GM21576 (cell line): Measurements from ENCODE around the gene SERPINA3.

ENCODE experiments used
- ATAC-seq: cut with Tn5 transposase; IDR thresholded peaks from one replicate; pipeline ENCODE4 v1.9.1; 2021; ENCODE audit warnings: mild to moderate bottlenecking, moderate library complexity; ENCODE audit not compliant: unreplicated experiment

SERPINA3 gene

DNA sequence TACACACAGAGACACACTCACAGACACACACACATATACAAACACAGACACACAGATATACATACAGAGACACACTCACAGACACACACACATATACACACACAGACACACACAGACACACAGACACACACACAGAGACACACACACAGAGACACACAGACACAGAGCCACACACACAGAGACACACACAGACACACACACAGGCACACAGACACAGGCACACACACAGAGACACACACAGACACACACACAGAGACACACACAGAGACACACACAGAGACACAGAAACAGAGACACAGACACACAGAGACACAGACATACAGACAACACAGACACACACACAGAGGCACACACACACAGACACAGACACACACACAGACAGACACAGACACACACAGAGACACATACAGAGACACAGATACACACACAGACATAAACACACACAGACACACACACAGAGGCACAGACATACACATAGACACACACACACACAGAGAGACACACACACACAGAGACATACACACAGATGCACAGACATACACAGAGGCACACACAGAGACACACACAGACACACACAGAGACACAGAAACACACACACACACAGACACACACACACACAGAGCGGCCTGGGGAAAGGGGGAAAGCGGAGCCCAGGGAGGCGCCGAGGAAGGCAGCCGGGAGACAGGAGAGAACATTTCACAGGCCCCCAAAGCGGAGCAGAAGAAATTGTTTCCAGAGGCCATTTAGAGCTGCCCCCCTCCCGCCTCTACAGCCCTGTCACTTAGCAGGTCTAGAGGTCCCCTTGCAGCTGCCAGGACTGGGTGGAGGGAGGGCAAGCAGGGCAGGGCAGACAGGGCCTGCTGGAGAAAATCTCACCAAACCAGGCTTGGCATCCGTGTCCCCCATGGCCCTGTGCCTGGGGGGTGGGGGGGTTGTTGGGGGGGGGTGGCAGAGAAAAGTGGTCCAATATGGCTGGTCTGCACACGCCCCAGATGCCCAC, 38.9 kb downstream of the SERPINA3 start:
- ATAC-seq: no peak

DNA sequence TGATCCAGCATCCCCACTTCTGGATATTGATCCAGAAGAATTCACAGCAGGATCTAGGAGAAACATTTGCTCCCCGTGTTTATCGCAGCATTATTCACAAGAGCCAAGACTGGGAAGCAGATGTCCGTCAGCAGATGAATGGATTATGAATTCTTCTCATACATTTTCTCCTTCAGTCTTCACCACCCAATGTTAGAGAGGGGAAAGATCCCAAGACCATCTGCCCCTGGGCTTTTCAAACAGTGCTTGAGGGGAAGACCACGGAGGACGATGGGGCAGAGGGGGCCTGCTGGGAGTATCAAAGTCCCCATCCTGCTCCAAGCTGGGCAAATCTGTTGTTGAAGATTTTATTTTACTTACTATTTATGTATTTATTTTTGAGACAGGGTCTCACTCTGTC, 41.1 kb downstream of the SERPINA3 start:
- no peak for ATAC-seq

DNA sequence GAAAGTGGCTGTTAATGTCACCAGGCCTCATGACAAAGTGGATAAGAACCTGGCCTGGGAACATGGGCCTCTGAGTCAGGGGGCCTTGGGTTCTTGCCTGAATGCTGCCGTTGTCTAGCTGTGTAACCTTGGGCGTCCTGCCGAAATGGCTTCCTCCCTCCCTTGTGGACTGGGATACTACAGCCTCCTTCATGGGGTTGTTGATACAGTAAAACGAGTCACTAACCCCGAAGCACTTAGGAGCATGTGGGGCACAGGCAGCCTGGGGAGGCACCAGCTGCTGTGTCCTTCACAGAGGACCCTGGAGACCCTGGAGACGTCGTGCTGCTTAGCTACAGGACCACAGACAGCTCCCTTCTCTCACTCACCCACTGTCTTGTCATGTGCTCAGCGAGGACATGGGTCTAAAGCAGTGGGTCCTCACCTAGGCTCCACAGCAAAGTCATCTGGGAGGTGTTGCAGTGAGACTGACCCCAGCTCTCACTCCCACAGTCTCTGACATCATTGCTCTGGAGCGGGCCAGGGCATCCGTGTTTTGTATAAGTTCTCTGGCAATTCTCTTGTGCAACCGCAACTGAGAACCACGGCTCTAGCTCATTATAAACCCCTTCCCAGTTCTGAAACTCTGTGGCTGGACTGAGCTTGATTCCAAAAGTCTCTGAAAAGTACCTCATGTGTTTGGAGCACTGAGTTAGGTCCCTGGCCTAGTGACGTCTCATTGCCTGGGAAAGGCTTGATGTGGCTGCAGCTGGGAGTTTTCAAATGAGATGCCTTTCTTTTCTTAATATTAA, 42.1 kb downstream of the SERPINA3 start:
- ATAC-seq: no peak

GRCh38 chr14:94655169-94655710, 43.0 kb downstream of the SERPINA3 start:
- no peak for ATAC-seq

DNA sequence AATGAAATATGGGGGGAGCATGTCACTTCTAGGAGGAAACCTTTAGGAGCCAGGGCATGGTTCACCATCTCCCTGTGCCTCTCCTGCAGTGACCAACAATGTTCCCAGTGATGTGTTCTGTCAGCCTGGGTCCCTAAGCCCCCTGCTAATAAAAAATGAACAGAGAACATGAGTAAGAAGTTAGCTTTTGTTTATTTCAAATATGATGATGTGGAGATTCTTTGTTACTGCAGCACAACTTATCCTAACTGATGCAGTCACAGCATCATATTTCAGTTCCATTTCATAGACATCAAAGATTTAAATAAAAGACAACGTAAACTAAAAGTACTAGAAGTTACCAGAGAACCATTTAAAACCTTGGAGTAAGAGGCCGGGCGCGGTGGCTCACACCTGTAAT, 43.9 kb downstream of the SERPINA3 start:
- no peak for ATAC-seq

- no peak for ATAC-seq
Measured at GRCh38 chr14:94659256-94659655, 47.1 kb downstream of the SERPINA3 start.

- no peak for ATAC-seq
Measured at GRCh38 chr14:94659901-94660300, 47.7 kb downstream of the SERPINA3 start.

- no peak for ATAC-seq
Measured at GRCh38 chr14:94660306-94660946, 48.2 kb downstream of the SERPINA3 start.

DNA sequence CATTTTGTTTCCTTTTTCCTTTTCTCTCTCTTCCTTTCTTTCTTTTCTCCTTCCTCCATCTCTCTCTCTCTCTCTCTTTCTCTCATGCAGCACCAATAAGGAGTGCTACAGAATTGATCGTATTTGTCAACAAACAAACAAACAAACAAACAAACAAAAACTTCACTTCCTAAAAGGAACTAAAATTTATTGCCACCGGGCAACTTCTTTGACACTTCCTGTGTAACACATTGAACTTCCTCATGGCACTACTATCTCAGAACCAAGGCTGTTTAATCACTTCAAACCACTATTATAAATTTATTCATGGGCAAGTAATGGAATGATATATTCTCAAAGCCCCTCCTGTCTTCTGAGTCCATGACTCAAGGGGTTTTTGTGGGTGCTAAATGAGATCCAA, 51.3 kb downstream of the SERPINA3 start:
- ATAC-seq: no peak

- ATAC-seq: no peak
Measured at GRCh38 chr14:94663965-94664704, 51.9 kb downstream of the SERPINA3 start.

- ATAC-seq: no peak
Measured at GRCh38 chr14:94665121-94665520, 52.9 kb downstream of the SERPINA3 start.

GRCh38 chr14:94665544-94665943, 53.4 kb downstream of the SERPINA3 start:
- ATAC-seq: no peak

DNA sequence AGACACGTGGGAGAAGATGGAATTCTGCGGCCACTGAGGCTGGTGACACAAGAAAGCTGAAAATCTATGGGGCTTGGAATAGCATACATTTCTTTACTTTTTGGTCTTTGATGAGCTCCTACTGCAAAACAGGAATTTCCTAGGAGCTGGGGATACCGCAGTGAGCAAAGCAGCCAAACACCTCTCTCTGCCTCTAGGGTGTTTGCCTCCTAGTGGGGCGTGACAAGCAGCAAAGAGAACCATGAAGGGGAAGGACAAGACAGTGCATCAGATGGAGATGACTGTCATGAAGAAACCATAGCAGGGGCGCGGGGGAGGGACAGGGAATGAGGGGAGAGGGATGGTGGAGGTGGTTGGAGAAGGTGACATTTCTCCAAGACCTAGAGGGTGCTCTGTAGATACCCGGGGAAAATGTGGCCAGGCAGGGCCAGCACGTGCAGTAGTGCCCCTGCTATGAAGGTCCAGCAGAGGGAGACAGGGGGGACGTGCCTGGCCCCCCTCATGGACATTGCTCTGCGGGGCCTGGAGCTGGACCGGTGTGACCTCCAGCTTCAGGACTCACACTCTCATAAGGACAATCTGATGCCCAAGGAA, 58.6 kb downstream of the SERPINA3 start:
- no peak for ATAC-seq

- ATAC-seq: no peak
Measured at GRCh38 chr14:94671870-94672444, 59.8 kb downstream of the SERPINA3 start.

DNA sequence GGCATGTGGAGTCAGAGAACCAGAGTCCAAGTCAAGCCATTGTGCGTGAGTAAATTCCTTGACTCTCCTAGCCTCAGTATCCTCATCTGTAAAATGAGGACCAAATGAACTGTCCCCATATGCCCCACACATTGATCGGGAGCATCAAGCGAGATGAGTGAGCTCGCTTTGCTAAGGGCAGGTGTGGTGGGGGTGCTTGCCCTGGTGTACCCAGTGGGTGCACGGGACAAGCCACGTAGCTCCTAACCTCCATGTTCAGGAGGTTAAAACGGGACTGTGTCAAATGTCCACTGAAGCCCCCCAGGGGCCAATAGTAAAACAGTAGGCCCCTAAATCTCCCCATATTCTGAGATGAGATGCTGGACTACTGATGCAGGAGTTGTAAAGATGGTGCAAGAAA, 60.9 kb downstream of the SERPINA3 start:
- ATAC-seq: no peak
